ENCODE measurements around the gene MLXIPL.
A peak's percentile ranks its signal among the peaks of the same experiment; 100 is the strongest.

Gene MLXIPL

GRCh38 chr7:73669288-73669701, 45.0 kb upstream of the MLXIPL start:
- H3K9ac ChIP-seq: no peak overlapping the region
- H2AFZ ChIP-seq (ENCODE audit: low read depth): no peak overlapping the region
- no peaks in the 10 kb centered on the region for H3K36me3 ChIP-seq (ENCODE audit: insufficient read depth)
- H3K27ac ChIP-seq: no peak overlapping the region
- H3K27me3 ChIP-seq (ENCODE audit: insufficient read depth, low read depth): peaks cover 22% of the 10 kb centered on the region
- TF ChIP-seq CTCF (conservative IDR thresholded peaks at IDR 0.05; ENCODE audit: low read depth, low read length): no peak
- H3K4me1 ChIP-seq (ENCODE audit: low read depth, poor library complexity, severe bottlenecking): peaks cover 3% of the 10 kb centered on the region
- H3K79me2 ChIP-seq (ENCODE audit: insufficient read depth, low read depth): no peaks in the 10 kb centered on the region
- H4K20me1 ChIP-seq (ENCODE audit: insufficient read depth): no peaks in the 10 kb centered on the region
- H3K4me3 ChIP-seq (IDR thresholded peaks at IDR 0.05; ENCODE audit: insufficient read depth, low read depth, low read length): no peak overlapping the region
- H3K4me2 ChIP-seq: no peak overlapping the region

- H4K20me1 ChIP-seq (ENCODE audit: insufficient read depth): no peaks in the 10 kb centered on the region
- no peak overlapping the region for H3K27ac ChIP-seq
- peaks cover 3% of the 10 kb centered on the region for H3K4me1 ChIP-seq (ENCODE audit: low read depth, poor library complexity, severe bottlenecking)
- H3K79me2 ChIP-seq (ENCODE audit: insufficient read depth, low read depth): no peaks in the 10 kb centered on the region
- H3K4me2 ChIP-seq: peak overlapping the region; percentile 54; the same call in 1 of the 2 replicates
- H3K27me3 ChIP-seq (ENCODE audit: insufficient read depth, low read depth): peaks cover 23% of the 10 kb centered on the region
- no peak overlapping the region for H3K9ac ChIP-seq
- no peak for TF ChIP-seq CTCF (conservative IDR thresholded peaks at IDR 0.05; ENCODE audit: low read depth, low read length)
- no peaks in the 10 kb centered on the region for H3K36me3 ChIP-seq (ENCODE audit: insufficient read depth)
- no peak overlapping the region for H3K4me3 ChIP-seq (IDR thresholded peaks at IDR 0.05; ENCODE audit: insufficient read depth, low read depth, low read length)
- H2AFZ ChIP-seq (ENCODE audit: low read depth): peak overlapping the region; percentile 67; the same call in 1 of the 2 replicates
Measured at GRCh38 chr7:73668886-73669230, 44.5 kb upstream of the MLXIPL start.

DNA sequence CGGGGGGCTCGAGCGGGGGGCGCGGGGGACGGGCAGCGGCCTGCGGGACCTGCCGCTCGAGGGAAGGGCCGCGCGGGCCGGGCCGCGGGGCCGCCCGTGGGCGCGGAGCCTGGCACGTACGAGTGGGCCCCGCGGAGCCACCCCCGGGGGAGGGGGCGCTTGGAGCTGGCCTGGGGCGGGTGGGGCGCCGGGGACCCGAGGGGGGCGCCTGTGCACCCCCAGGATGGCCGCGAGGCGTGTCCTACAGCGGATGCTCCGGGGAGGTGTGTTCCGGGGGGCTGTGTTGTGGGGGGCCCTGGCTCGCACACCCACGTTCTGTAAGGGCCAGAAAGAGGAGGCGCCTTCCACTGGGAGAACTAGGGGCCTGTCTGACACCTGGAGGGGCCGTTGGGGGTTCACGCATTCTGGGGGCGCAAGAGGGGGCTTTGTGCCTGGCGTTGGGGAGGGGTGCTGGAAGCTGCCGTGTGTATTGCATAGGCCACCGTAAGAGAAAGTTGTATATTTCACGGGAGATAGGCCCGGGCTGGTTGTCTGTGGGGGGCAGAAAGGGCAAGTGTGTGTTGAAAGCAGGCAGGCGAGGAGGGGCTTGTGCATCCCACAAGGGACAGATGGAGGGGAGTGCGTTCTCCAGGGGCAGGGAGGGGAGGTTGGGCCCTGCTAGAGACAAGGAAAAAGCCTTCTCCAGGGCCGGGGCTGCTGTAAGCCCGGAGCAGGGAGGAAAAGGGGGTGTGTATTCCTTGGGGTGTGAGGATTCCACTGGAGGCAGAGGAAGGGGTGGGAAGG, 44.0 kb upstream of the MLXIPL start:
- peak overlapping the region; percentile 15; the same call in 1 of the 2 replicates for H3K9ac ChIP-seq
- TF ChIP-seq CTCF (conservative IDR thresholded peaks at IDR 0.05; ENCODE audit: low read depth, low read length): 0 out of 2 replicates have a peak, but pooled peaks have one; percentile 2
- H4K20me1 ChIP-seq (ENCODE audit: insufficient read depth): no peaks in the 10 kb centered on the region
- H3K36me3 ChIP-seq (ENCODE audit: insufficient read depth): no peaks in the 10 kb centered on the region
- peak overlapping the region; percentile 67 for H2AFZ ChIP-seq (ENCODE audit: low read depth)
- H3K27ac ChIP-seq: no peak overlapping the region
- no peaks in the 10 kb centered on the region for H3K79me2 ChIP-seq (ENCODE audit: insufficient read depth, low read depth)
- H3K4me3 ChIP-seq (IDR thresholded peaks at IDR 0.05; ENCODE audit: insufficient read depth, low read depth, low read length): no peak overlapping the region
- peaks cover 28% of the 10 kb centered on the region for H3K27me3 ChIP-seq (ENCODE audit: insufficient read depth, low read depth)
- peak overlapping the region; percentile 54 for H3K4me2 ChIP-seq
- peaks cover 3% of the 10 kb centered on the region for H3K4me1 ChIP-seq (ENCODE audit: low read depth, poor library complexity, severe bottlenecking)

DNA sequence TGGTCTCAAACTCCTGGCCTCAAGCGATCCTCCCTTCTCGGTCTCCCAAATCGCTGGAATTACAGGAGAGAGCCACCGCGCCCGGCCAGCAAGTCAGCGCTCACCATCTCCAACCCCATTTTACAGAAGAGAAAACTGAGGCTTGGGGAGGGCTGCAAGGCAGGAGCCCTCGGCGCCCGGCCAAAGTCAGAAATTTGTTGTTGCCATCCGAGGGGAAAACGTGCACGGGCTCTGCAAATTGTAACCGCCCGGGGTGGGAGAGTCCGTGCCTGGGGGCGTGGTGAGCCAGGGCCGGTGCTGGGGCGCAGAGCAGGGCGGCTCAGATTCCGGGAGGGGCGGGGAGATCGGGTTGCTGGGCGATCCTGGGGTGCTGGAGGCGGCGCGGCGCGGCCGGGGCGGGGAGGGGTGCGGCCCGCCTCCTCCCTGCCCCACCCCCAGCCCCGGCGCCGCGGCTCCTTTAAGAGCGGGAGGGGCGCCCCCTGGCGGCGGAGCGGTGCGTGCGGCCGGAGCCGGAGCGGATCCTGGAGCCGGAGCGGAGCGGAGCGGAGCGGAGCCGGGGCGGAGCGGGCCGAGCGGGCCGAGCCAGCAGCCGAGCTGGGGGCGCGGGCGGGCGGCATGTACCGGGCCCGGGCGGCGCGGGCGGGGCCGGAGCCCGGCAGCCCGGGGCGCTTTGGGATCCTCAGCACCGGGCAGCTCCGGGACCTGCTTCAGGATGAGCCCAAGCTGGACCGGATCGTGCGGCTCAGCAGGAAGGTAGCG, 43.2 kb upstream of the MLXIPL start, which contains the start of gene VPS37D:
TSS of gene VPS37D (plus strand) at position 488 of the 759 bp plus-strand sequence. CDS start at position 616, 128 bp downstream.
- H3K79me2 ChIP-seq (ENCODE audit: insufficient read depth, low read depth): no peaks in the 10 kb centered on the region
- peak; percentile 59; the same call in 1 of the 2 replicates for TF ChIP-seq CTCF (conservative IDR thresholded peaks at IDR 0.05; ENCODE audit: low read depth, low read length)
- no peaks in the 10 kb centered on the region for H3K36me3 ChIP-seq (ENCODE audit: insufficient read depth)
- H3K4me1 ChIP-seq (ENCODE audit: low read depth, poor library complexity, severe bottlenecking): peaks cover 3% of the 10 kb centered on the region
- H3K9ac ChIP-seq: peak within 1 kb of the TSS; percentile 15; the same call in 1 of the 2 replicates
- peak within 1 kb of the TSS; percentile 67 for H2AFZ ChIP-seq (ENCODE audit: low read depth)
- peak within 1 kb of the TSS; percentile 54 for H3K4me2 ChIP-seq
- H3K4me3 ChIP-seq (IDR thresholded peaks at IDR 0.05; ENCODE audit: insufficient read depth, low read depth, low read length): no peak within 1 kb of the TSS
- no peak within 1 kb of the TSS for H3K27ac ChIP-seq
- H4K20me1 ChIP-seq (ENCODE audit: insufficient read depth): no peaks in the 10 kb centered on the region
- peaks cover 30% of the 10 kb centered on the region for H3K27me3 ChIP-seq (ENCODE audit: insufficient read depth, low read depth)
